Activated naive CD4-positive, alpha-beta T cell treated with anti-CD3 and anti-CD28 coated beads for 36 hours (primary cell): ENCODE results near the gene NXPE4. TPM values are rescaled to one million over a fixed set of nuclear protein-coding genes. Genes with fewer than 3 reads are reported as not detected.
"Not testable (repeated sequence)": the region's sequence is repeated elsewhere in the genome, so short reads cannot be mapped to it uniquely, and the experiment has no call there.

ENCODE experiments used
- CTCF ChIA-PET: fragments of 350-600 bp; sonication (Branson Sonifier 250); formaldehyde crosslinking; loops from one replicate; lab custom pipeline; 2021; ENCODE audit warnings: antibody characterized with exemption; lab: Charles Lee
- DNase-seq: peaks from one replicate; pipeline ENCODE4 v3.0.0-alpha.2; 2020
- H3K27ac Mint-ChIP-seq: one replicate; pipeline ENCODE4 v1.8.0; 2021; ENCODE audit warnings: mild to moderate bottlenecking, mixed read lengths
- H3K27me3 Mint-ChIP-seq: one replicate; pipeline ENCODE4 v1.8.0; 2021; ENCODE audit warnings: low read depth, mixed read lengths
- H3K36me3 Mint-ChIP-seq: one replicate; pipeline ENCODE4 v1.8.0; 2021; ENCODE audit warnings: low read depth, mixed read lengths
- H3K4me1 Mint-ChIP-seq: one replicate; pipeline ENCODE4 v1.8.0; 2021; ENCODE audit warnings: low read depth, mixed read lengths
- H3K4me3 Mint-ChIP-seq: one replicate; pipeline ENCODE4 v1.8.0; 2021; ENCODE audit warnings: mild to moderate bottlenecking, moderate library complexity, mixed read lengths
- H3K9me3 Mint-ChIP-seq: one replicate; pipeline ENCODE4 v1.8.0; 2021; ENCODE audit warnings: mixed read lengths
- intact Hi-C: fragments of 100-400 bp; cut with micrococcal nuclease; formaldehyde crosslinking; loops from one replicate; pipeline ENCODE4 v1.15.1; 2023
- total RNA-seq, 2 experiments: library from RNA; stranded (reverse); gene quantifications; one replicate each; pipeline ENCODE4 v1.2.3, GENCODE V29; 2021

Gene NXPE4
- total RNA-seq, 2 experiments from 2014 or later = not detected

DNA sequence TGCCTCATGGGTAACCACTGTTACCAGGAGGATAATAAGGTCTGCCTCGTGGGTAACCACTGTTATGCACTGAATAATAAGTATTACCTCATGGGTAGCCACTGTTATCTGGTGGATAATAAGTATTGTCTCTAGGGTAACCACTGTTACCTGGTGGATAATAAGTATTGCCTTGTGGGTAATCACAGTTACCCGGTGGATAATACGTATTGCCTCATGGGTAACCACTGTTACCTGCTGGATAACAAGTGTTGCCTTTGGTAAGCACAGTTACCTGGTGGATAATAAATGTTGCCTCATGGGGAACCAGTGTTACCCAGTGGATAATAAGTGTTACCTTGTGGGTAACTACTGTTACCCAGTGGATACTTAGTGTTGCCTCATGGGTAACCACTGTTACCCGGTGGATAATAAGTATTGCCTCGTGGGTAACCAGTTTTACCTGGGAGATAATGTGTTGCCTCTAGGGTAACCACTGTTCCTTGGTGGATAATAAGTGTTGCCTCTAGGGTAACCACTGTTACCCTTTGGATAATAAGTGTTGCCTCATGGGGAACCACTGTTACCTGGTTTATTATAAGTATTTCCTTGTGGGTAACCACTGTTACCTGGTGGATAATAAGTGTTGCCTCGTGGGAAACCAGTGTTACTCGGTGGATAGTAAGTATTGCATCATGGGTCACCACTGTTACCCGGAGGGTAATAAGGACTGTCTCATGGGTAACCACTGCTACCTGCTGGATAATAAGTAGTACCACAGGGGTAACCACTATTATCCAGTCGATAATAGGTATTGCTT is 10.6 kb upstream of the NXPE4 start:
- intact Hi-C loops = loop anchor here (2.0 kb wide), 1 partner anchor 265 kb away; no protein-coding TSS in a partner anchor

DNA sequence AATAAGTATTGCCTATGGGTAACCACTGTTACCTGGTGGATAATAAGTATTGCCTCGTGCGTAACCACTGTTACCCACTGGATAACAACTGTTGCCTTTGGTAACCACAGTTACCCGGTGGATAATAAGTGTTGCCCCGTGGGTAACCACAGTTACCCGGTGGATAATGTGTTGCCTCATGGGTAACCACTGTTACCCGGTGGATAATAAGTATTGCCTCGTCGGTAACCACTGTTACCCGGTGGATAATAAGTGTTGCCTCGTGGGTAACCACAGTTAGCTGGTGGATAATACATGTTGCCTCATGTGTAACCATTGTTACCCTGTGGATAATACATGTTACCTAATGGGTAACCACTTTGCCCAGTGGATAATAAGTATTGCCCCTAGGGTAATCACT is 9.8 kb upstream of the NXPE4 start:
- Mint-ChIP-seq H3K36me3 (no peaks in the 10 kb centered on the region), H3K4me1 (no peaks in the 10 kb centered on the region), H3K27ac (no peak overlapping the region), H3K27me3 (no peaks in the 10 kb centered on the region), H3K4me3 (no peak overlapping the region), H3K9me3 (no peaks in the 10 kb centered on the region)
- intact Hi-C loops = no loop called here
- no peak for DNase-seq
- CTCF ChIA-PET = interaction anchor here (0.6 kb wide), 1 partner anchor 251 kb away, joined by 3 read pairs; no protein-coding TSS in a partner anchor

More for the DNA sequence above, 10.6 kb upstream of the NXPE4 start:
- Mint-ChIP-seq H3K9me3 (no peaks in the 10 kb centered on the region), H3K27me3 (no peaks in the 10 kb centered on the region), H3K36me3 (no peaks in the 10 kb centered on the region), H3K27ac (no peak overlapping the region), H3K4me1 (no peaks in the 10 kb centered on the region), H3K4me3 (no peak overlapping the region)
- CTCF ChIA-PET = no interaction called here
- DNase-seq = no peak

DNA sequence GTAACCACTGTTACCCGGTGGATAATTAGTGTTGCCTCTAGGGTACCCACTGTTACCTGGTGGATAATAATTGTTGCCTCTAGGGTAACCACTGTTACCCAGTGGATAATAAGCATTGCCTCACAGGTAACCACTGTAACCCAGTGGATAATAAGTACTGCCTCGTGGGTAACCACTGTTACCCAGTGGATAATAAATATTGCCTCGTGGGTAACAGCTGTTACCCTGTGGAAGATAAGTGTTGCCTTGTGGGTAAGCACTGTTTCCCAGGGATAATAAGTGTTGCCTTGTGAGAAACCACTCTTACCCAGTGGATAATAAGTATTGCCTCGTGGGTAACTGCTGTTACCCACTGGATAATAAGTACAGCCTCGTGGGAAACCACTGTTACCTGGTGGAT is 9.3 kb upstream of the NXPE4 start:
- Mint-ChIP-seq H3K4me1 (no peaks in the 10 kb centered on the region), H3K4me3 (no peak overlapping the region), H3K27me3 (no peaks in the 10 kb centered on the region), H3K9me3 (no peaks in the 10 kb centered on the region), H3K27ac (no peak overlapping the region), H3K36me3 (no peaks in the 10 kb centered on the region)
- intact Hi-C loops = no loop called here
- no peak for DNase-seq
- CTCF ChIA-PET = interaction anchor here (0.6 kb wide), 1 partner anchor 250 kb away, joined by 3 read pairs; no protein-coding TSS in a partner anchor

DNA sequence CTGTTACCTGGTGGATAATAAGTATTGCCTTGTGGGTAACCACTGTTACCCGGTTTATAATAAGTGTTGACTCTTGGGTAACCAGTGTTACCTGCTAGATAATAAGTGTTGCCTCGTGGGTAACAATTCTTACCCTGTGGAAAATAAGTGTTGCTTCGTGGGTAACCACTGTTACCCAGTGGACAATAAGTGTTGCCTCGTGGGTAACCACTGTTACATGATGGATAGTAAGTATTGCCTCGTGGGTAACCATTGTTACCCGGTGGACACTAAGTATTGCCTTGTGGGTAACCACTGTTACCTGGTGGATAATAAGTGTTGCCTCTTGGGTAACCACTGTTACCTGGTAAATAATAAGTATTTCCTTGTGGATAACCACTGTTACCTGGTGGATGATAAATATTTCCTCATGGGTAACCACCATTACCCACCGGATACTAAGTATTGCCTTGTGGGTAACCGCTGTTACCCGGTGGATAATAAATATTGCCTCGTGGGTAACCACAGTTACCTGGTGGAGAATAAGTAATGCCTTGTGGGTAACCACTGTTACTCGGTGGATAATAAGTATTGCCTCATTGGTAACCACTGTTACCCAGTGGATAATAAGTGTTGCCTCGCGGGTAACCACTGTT is 8.7 kb upstream of the NXPE4 start:
- Mint-ChIP-seq H3K4me3 (no peak overlapping the region), H3K36me3 (no peaks in the 10 kb centered on the region), H3K4me1 (no peaks in the 10 kb centered on the region), H3K9me3 (no peaks in the 10 kb centered on the region), H3K27ac (no peak overlapping the region), H3K27me3 (no peaks in the 10 kb centered on the region)
- CTCF ChIA-PET = no interaction called here
- no peak for DNase-seq
- intact Hi-C loops = no loop called here

DNA sequence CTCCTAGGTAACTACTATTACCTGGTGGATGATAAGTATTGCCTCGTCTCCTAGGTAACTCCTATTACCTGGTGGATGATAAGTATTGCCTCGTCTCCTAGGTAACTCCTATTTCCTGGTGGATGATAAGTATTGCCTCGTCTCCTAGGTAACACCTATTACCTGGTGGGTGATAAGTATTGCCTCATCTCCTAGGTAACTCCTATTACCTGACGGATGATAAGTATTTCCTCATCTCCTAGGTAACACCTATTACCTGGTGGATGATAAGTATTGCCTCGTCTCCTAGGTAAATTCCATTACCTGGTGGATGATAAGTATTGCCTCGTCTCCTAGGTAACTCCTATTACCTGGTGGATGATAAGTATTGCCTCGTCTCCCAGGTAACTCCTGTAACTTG is 7.6 kb upstream of the NXPE4 start:
- H3K36me3 Mint-ChIP-seq, CTCF ChIA-PET, H3K4me3 Mint-ChIP-seq, H3K27ac Mint-ChIP-seq, H3K4me1 Mint-ChIP-seq, H3K27me3 Mint-ChIP-seq, intact Hi-C loops, H3K9me3 Mint-ChIP-seq, DNase-seq: not testable (repeated sequence)

GRCh38 chr11:114598461-114598860 is 2.9 kb upstream of the NXPE4 start:
- peaks cover 5% of the 10 kb centered on the region for H3K27me3 Mint-ChIP-seq
- CTCF ChIA-PET = no interaction called here
- H3K36me3 Mint-ChIP-seq = no peaks in the 10 kb centered on the region
- no peaks in the 10 kb centered on the region for H3K9me3 Mint-ChIP-seq
- intact Hi-C loops = no loop called here
- H3K4me1 Mint-ChIP-seq = no peaks in the 10 kb centered on the region
- no peak overlapping the region for H3K27ac Mint-ChIP-seq
- H3K4me3 Mint-ChIP-seq = no peak overlapping the region
- DNase-seq = no peak

GRCh38 chr11:114596175-114596919 is 761 bp upstream of the NXPE4 start:
- Mint-ChIP-seq H3K4me1 (no peaks in the 10 kb centered on the region), H3K36me3 (no peaks in the 10 kb centered on the region), H3K9me3 (no peaks in the 10 kb centered on the region), H3K27ac (no peak overlapping the region), H3K4me3 (no peak overlapping the region), H3K27me3 (peaks cover 11% of the 10 kb centered on the region)
- no peak for DNase-seq
- intact Hi-C loops = no loop called here
- CTCF ChIA-PET = no interaction called here

GRCh38 chr11:114594703-114595102 is 883 bp downstream of the NXPE4 start:
- Mint-ChIP-seq H3K36me3 (no peaks in the 10 kb centered on the region), H3K9me3 (no peaks in the 10 kb centered on the region), H3K4me1 (no peaks in the 10 kb centered on the region), H3K27me3 (peaks cover 19% of the 10 kb centered on the region), H3K4me3 (no peak overlapping the region), H3K27ac (no peak overlapping the region)
- DNase-seq = no peak
- CTCF ChIA-PET = no interaction called here
- intact Hi-C loops = no loop called here

DNA sequence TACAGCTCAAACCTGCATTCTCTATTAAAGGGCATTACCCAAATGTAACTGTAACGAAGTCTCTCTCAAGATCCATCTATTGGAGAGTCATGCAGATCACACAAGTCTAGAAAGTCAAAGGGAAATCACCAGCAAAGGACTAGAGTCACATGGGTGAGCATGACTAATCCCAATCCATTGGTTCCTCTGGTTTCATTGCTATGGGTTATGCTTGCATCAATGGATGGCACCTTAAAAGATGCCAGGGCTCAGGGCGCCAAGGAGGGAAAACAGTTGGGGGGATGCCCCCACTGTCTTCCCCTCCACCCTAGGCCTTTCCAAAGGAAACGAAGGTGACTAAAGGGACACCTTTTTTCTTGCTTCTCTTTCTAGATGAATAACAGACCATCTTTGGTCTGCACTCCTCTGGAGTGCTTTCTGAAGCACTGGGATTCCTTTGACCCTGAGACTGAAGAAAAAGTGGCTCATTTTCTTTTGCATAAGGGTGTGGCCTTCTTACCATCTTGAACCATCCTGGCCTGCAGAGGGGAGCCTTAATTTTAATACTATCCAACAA is 8.1 kb downstream of the NXPE4 start:
- CTCF ChIA-PET = interaction anchor here (0.7 kb wide), 1 partner anchor 219 kb away, joined by 4 read pairs; no protein-coding TSS in a partner anchor
- intact Hi-C loops = no loop called here

GRCh38 chr11:114586797-114587196 is 8.8 kb downstream of the NXPE4 start:
- peaks cover 23% of the 10 kb centered on the region for H3K9me3 Mint-ChIP-seq
- no peak for DNase-seq
- no peak overlapping the region for H3K27ac Mint-ChIP-seq
- peaks cover 4% of the 10 kb centered on the region for H3K36me3 Mint-ChIP-seq
- CTCF ChIA-PET = no interaction called here
- no peak overlapping the region for H3K4me3 Mint-ChIP-seq
- H3K4me1 Mint-ChIP-seq = no peaks in the 10 kb centered on the region
- peaks cover 14% of the 10 kb centered on the region for H3K27me3 Mint-ChIP-seq
- intact Hi-C loops = no loop called here

More for the DNA sequence above, 8.1 kb downstream of the NXPE4 start:
- H3K27ac Mint-ChIP-seq = no peak overlapping the region
- peaks cover 18% of the 10 kb centered on the region for H3K27me3 Mint-ChIP-seq
- peaks cover 4% of the 10 kb centered on the region for H3K36me3 Mint-ChIP-seq
- H3K9me3 Mint-ChIP-seq = peaks cover 23% of the 10 kb centered on the region
- no peak for DNase-seq
- no peak overlapping the region for H3K4me3 Mint-ChIP-seq
- no peaks in the 10 kb centered on the region for H3K4me1 Mint-ChIP-seq

- Mint-ChIP-seq H3K27ac (no peak overlapping the region), H3K4me1 (no peaks in the 10 kb centered on the region), H3K9me3 (peaks cover 11% of the 10 kb centered on the region), H3K4me3 (no peak overlapping the region), H3K36me3 (peaks cover 2% of the 10 kb centered on the region), H3K27me3 (peaks cover 29% of the 10 kb centered on the region)
- DNase-seq = no peak
- CTCF ChIA-PET = interaction anchor here (1.2 kb wide), 1 partner anchor 231 kb away, joined by 3 read pairs; no protein-coding TSS in a partner anchor
- intact Hi-C loops = no loop called here
Measured at GRCh38 chr11:114571712-114572111, 23.9 kb downstream of the NXPE4 start.

DNA sequence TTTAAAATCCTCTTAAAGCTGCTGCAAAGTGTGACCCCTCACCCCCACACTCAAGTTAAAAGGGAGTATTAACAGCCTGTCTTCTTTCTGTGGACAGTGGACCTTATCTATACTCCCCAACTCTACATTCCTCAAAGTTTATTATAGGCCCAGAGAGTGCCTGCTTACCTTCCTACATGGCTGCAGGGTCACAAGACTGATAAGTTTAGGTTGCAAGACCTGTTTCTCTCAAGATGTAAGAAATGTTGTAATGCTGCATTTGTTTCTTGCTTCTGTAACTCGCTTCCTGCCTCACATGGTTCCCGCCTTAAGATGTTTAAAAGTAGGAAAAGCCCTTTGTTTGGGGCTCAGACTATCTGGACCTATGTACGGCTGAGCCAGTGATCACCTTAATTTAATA is 25.8 kb downstream of the NXPE4 start:
- Mint-ChIP-seq H3K4me3 (no peak overlapping the region), H3K27me3 (peaks cover 28% of the 10 kb centered on the region), H3K4me1 (no peaks in the 10 kb centered on the region), H3K36me3 (peaks cover 2% of the 10 kb centered on the region), H3K9me3 (peaks cover 2% of the 10 kb centered on the region), H3K27ac (no peak overlapping the region)
- intact Hi-C loops = no loop called here
- CTCF ChIA-PET = interaction anchor here (0.6 kb wide), 1 partner anchor 1278 kb away, joined by 3 read pairs; no protein-coding TSS in a partner anchor
- DNase-seq = no peak
